Lower leg skin (tissue), 3 donors: Measurements from ENCODE around the gene COL8A1.

Experiments used
- CTCF ChIP-seq, 3 donors: fragments of 450-650 bp; IDR thresholded peaks; one replicate each; pipeline ENCODE4 v1.5.1; 2016; ENCODE audit warnings: antibody characterized with exemption in 3 of 3, mild to moderate bottlenecking in 3 of 3, moderate library complexity in 2 of 3
- POLR2A ChIP-seq, 2 donors: fragments of 450-650 bp; IDR thresholded peaks; one replicate each; pipeline ENCODE4 v1.6.1; 2016 to 2017; ENCODE audit warnings: antibody characterized with exemption in 2 of 2, mild to moderate bottlenecking in 1 of 2, moderate library complexity in 1 of 2

- TF ChIP-seq CTCF (IDR thresholded peaks at IDR 0.05) (no peak), POLR2A (IDR thresholded peaks at IDR 0.05) (no peak)
Observed at GRCh38 chr3:99741588-99741987, 103.2 kb downstream of the COL8A1 start.
